H1 (cell line): ENCODE results near the gene C5orf24. TPM values are rescaled to one million over a fixed set of nuclear protein-coding genes. Genes with fewer than 3 reads are reported as not detected.
A peak's percentile ranks its signal among the peaks of the same experiment; 100 is the strongest.

Source experiments
- CTCF ChIA-PET: fragments of 300-600 bp; sonication (Branson Sonifier 250); formaldehyde crosslinking; loops from one replicate; lab custom pipeline; 2021; ENCODE audit not compliant: partially characterized antibody; lab: Charles Lee
- POLR2A ChIA-PET: fragments of 300-600 bp; sonication (Branson Sonifier 250); formaldehyde crosslinking; loops from one replicate; lab custom pipeline; 2021; ENCODE audit warnings: inconsistent platforms; ENCODE audit not compliant: partially characterized antibody; lab: Charles Lee
- DNase-seq, 2 experiments: peaks; one replicate each; pipeline versions ENCODE4 v3.0.0 to v3.0.0-alpha.2; 2010 to 2022; ENCODE audit warnings: low spot score in 2 of 2, low read depth in 1 of 2, mixed read lengths in 1 of 2
- FAIRE-seq: peaks from 2 replicates; lab custom pipeline; 2011; peaks lifted over from hg19 to GRCh38; lab: Jason Lieb, UNC
- H2AFZ ChIP-seq: 2 replicates; pipeline ENCODE4 v1.8.1; 2012; ENCODE audit warnings: low read length, inconsistent platforms
- H2AK5ac ChIP-seq: 2 replicates; pipeline ENCODE4 v1.6.1; 2013; ENCODE audit warnings: low read depth, low read length
- H2BK120ac ChIP-seq: replicated peaks from 2 replicates; pipeline ENCODE3; 2013; ENCODE audit warnings: low read depth, low read length, inconsistent platforms
- H2BK12ac ChIP-seq: 2 replicates; pipeline ENCODE4 v1.6.1; 2013; ENCODE audit warnings: low read depth, low read length
- H2BK15ac ChIP-seq: 2 replicates; pipeline ENCODE4 v1.6.1; 2013; ENCODE audit warnings: low read length
- H2BK20ac ChIP-seq: 2 replicates; pipeline ENCODE4 v1.6.1; 2013; ENCODE audit warnings: low read length
- H2BK5ac ChIP-seq: 2 replicates; pipeline ENCODE4 v1.6.1; 2013; ENCODE audit warnings: low read depth, low read length
- H3K14ac ChIP-seq: 2 replicates; pipeline ENCODE4 v1.6.1; 2013; ENCODE audit warnings: inconsistent platforms; ENCODE audit not compliant: insufficient read length
- H3K18ac ChIP-seq: 2 replicates; pipeline ENCODE4 v1.6.1; 2013; ENCODE audit warnings: low read length; ENCODE audit errors: extremely low read depth
- H3K23ac ChIP-seq: 2 replicates; pipeline ENCODE4 v1.6.1; 2013; ENCODE audit warnings: inconsistent platforms; ENCODE audit not compliant: insufficient read length
- H3K23me2 ChIP-seq: 2 replicates; pipeline ENCODE4 v1.6.1; 2013; ENCODE audit warnings: low read depth, low read length
- H3K27ac ChIP-seq: 2 replicates; pipeline ENCODE4 v1.6.1; 2011; ENCODE audit warnings: low read depth, low read length, inconsistent platforms
- H3K27me3 ChIP-seq, 4 experiments: replicated peaks in 1 of 4; 1 replicate in 1 of 4; 2 replicates in 3 of 4; pipeline versions ENCODE4 v1.6.1 to v1.8.1; 2011 to 2013; ENCODE audit warnings: low read length in 3 of 4, mild to moderate bottlenecking in 3 of 4, inconsistent platforms in 2 of 4, mixed read lengths in 2 of 4, moderate library complexity in 1 of 4; ENCODE audit not compliant: control insufficient read depth in 3 of 4, insufficient read depth in 3 of 4; ENCODE audit errors: extremely low read depth in 1 of 4
- H3K36me3 ChIP-seq, 4 experiments: 2 replicates each; pipeline versions ENCODE4 v1.6.1 to v1.8.1; 2011 to 2013; ENCODE audit warnings: mild to moderate bottlenecking in 4 of 4, low read length in 3 of 4, moderate library complexity in 2 of 4, control low read depth in 1 of 4, inconsistent platforms in 1 of 4; ENCODE audit not compliant: insufficient read depth in 4 of 4, control insufficient read depth in 2 of 4
- H3K4ac ChIP-seq: replicated peaks from 2 replicates; pipeline ENCODE3; 2013; ENCODE audit warnings: low read length, low read depth, mixed read lengths, inconsistent platforms; ENCODE audit not compliant: insufficient read length
- H3K4me1 ChIP-seq, 4 experiments: replicated peaks in 1 of 4; 1 replicate in 1 of 4; 2 replicates in 3 of 4; pipeline versions ENCODE4 v1.6.1 to v1.8.1; 2011 to 2013; ENCODE audit warnings: low read length in 3 of 4, inconsistent platforms in 2 of 4, mixed read lengths in 1 of 4; ENCODE audit not compliant: insufficient read depth in 4 of 4, control insufficient read depth in 3 of 4
- H3K4me2 ChIP-seq, 2 experiments: 2 replicates each; pipeline versions ENCODE4 v1.6.1 to v1.8.1; 2011 to 2013; ENCODE audit warnings: low read depth in 2 of 2, low read length in 2 of 2, control low read depth in 1 of 2, inconsistent platforms in 1 of 2, mild to moderate bottlenecking in 1 of 2; ENCODE audit not compliant: insufficient read depth in 1 of 2
- H3K4me3 ChIP-seq, 4 experiments: fragments of 200-600, 300-600 bp in 1 of 4; sonication (generic), shearing (Covaris generic), sonication (Bioruptor Twin) in 1 of 4; 2 replicates each; pipeline versions ENCODE4 v1.5.1 to v1.8.1; 2011 to 2016; ENCODE audit warnings: low read length in 4 of 4, low read depth in 3 of 4, control low read depth in 2 of 4, inconsistent platforms in 2 of 4, mild to moderate bottlenecking in 2 of 4, mixed read lengths in 1 of 4, moderate library complexity in 1 of 4; ENCODE audit not compliant: insufficient read depth in 2 of 4; ENCODE audit errors: extremely low read depth in 1 of 4
- H3K56ac ChIP-seq: replicated peaks from 2 replicates; pipeline ENCODE3; 2013; ENCODE audit warnings: low read depth, mild to moderate bottlenecking, mixed read lengths, low read length, inconsistent platforms; ENCODE audit not compliant: insufficient read length
- H3K79me1 ChIP-seq: 2 replicates; pipeline ENCODE4 v1.6.1; 2013; ENCODE audit warnings: low read depth, low read length, control low read depth
- H3K79me2 ChIP-seq, 2 experiments: 2 replicates each; pipeline versions ENCODE4 v1.6.1 to v1.8.1; 2012 to 2013; ENCODE audit warnings: low read length in 2 of 2, mild to moderate bottlenecking in 2 of 2, inconsistent platforms in 1 of 2; ENCODE audit not compliant: insufficient read depth in 2 of 2, control insufficient read depth in 1 of 2
- H3K9ac ChIP-seq, 4 experiments: replicated peaks in 1 of 4; 1 replicate in 1 of 4; 2 replicates in 3 of 4; pipeline versions ENCODE4 v1.6.1 to v1.8.1; 2011 to 2013; ENCODE audit warnings: low read depth in 3 of 4, low read length in 3 of 4, control low read depth in 2 of 4, mild to moderate bottlenecking in 2 of 4, moderate library complexity in 2 of 4, inconsistent platforms in 1 of 4; ENCODE audit errors: extremely low read depth in 1 of 4
- H3K9me3 ChIP-seq, 2 experiments: 2 replicates each; pipeline versions ENCODE4 v1.6.1 to v1.8.1; 2012 to 2013; ENCODE audit warnings: mild to moderate bottlenecking in 2 of 2, moderate library complexity in 2 of 2, control low read depth in 1 of 2, inconsistent platforms in 1 of 2, low read depth in 1 of 2, low read length in 1 of 2, mixed read lengths in 1 of 2; ENCODE audit not compliant: insufficient read depth in 2 of 2
- H4K20me1 ChIP-seq, 2 experiments: replicated peaks in 1 of 2; 2 replicates each; pipeline versions ENCODE3 to v1.8.1; 2011 to 2013; ENCODE audit warnings: inconsistent platforms in 2 of 2, low read length in 2 of 2, mild to moderate bottlenecking in 1 of 2; ENCODE audit not compliant: insufficient read depth in 2 of 2, control insufficient read depth in 1 of 2
- H4K5ac ChIP-seq: 2 replicates; pipeline ENCODE4 v1.6.1; 2013; ENCODE audit warnings: low read length, low read depth, mixed read lengths, inconsistent platforms; ENCODE audit not compliant: insufficient read length
- H4K8ac ChIP-seq: 2 replicates; pipeline ENCODE4 v1.8.0; 2013; ENCODE audit warnings: mild to moderate bottlenecking, moderate library complexity, low read length, inconsistent platforms; ENCODE audit not compliant: insufficient read depth; ENCODE audit errors: extremely low read depth
- H4K91ac ChIP-seq: replicated peaks from 2 replicates; pipeline ENCODE3; 2013; ENCODE audit warnings: low read length, mixed read lengths, inconsistent platforms; ENCODE audit not compliant: insufficient read length
- RNF2 ChIP-seq: fragments of 200-900, 300-1000 bp; sonication (generic); IDR thresholded peaks from 2 replicates; pipeline ENCODE4 v1.7.1; 2016; ENCODE audit warnings: borderline replicate concordance, low read depth, mild to moderate bottlenecking, antibody characterized with exemption, low read length; ENCODE audit not compliant: poor library complexity, severe bottlenecking; ENCODE audit errors: missing control alignments
- WGBS, 2 experiments: shearing (Covaris generic) in 1 of 2; methylation state at CpG; one replicate each; pipeline versions ENCODE4 v1.1.6 to v1.1.7; 2013 to 2015; ENCODE audit warnings: low lambda C conversion rate in 2 of 2, mixed read lengths in 2 of 2, inconsistent platforms in 1 of 2, low coverage in 1 of 2, missing lambda C conversion rate in 1 of 2; ENCODE audit not compliant: insufficient replicate concordance in 2 of 2, insufficient coverage in 1 of 2, insufficient read length in 1 of 2; ENCODE audit errors: extremely low coverage in 1 of 2, missing lambda C conversion rate in 1 of 2; 5-methylcytosine and 5-hydroxymethylcytosine counted together
- polyA plus RNA-seq, 7 experiments: library from polyadenylated mRNA; depleted of rRNA in 3 of 7; stranded (reverse) in 5 of 7; unstranded in 2 of 7; fragments of >200 nt in 5 of 7; fragments of 200-250 nt in 2 of 7; gene quantifications; 1 replicate in 5 of 7; 2 replicates in 1 of 7; 4 replicates in 1 of 7; pipeline versions ENCODE4 v1.2.1 to v1.2.3, GENCODE V29; 2011 to 2013; ENCODE audit warnings: missing spikeins in 2 of 7, mixed read lengths in 2 of 7
- total RNA-seq: library from RNA; stranded (reverse); fragmentation: NEBNext Ultra II Directional; extraction: Animal tissue kit (Norgen Biotek cat#: 25700); gene quantifications from 2 replicates; pipeline ENCODE4 v1.2.1, GENCODE V29; 2021

Gene C5orf24
- total and polyA plus RNA-seq, 2 of the 8 experiments (the other 6 are each of a cell fraction or from before 2014, with no cell fraction given), result 11.1 to 20.2 TPM

DNA sequence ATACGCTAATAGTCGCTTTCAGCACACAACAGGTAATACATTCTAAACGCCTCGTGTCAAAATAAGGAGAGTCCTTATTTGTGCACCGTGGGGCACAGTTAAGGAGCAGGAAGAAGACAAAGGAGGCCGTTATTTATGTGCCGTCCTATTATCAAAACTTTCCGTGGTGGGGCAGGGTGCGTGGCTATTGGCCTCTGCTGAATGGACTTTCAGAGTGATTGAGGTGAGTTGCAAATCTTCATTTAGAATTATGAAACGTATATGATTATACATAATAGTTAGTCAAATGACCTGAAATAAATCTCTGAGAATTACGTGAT lies 833 bp downstream of the C5orf24 start:
- no peak for TF ChIP-seq RNF2
- Histone ChIP-seq H3K18ac (no peak overlapping the region), H3K27me3 (no peaks in the 10 kb centered on the region), H3K79me1 (no peaks in the 10 kb centered on the region), H3K4me1 (no peaks in the 10 kb centered on the region), H2AK5ac (no peak overlapping the region), H4K5ac (no peak overlapping the region), H3K4me3 (peak overlapping the region; percentile 62 to 88 (median 72)), H3K4ac (no peak overlapping the region), H3K4me2 (peak overlapping the region; percentile 65 to 85), H3K56ac (no peak overlapping the region), H2BK20ac (no peak overlapping the region), H3K9ac (peak overlapping the region; percentile 79 to 97 (median 80)), H2BK15ac (no peak overlapping the region), H3K36me3 (peaks cover 0 to 3% (median 0%) of the 10 kb centered on the region in 4 experiments; a peak in 1 of 8 replicates), H3K27ac (peak overlapping the region; percentile 66; the same call in 1 of the 2 replicates), H2BK5ac (no peak overlapping the region), H2BK120ac (no peak overlapping the region), H3K79me2 (no peaks in the 10 kb centered on the region; a peak in 1 of 4 replicates), H2BK12ac (no peak overlapping the region), H3K9me3 (no peaks in the 10 kb centered on the region), H2AFZ (0 out of 2 replicates have a peak overlapping the region, but pooled peaks have one; percentile 37), H4K20me1 (no peaks in the 10 kb centered on the region), H4K91ac (peak overlapping the region; percentile 13), H3K14ac (no peak overlapping the region), H4K8ac (no peak overlapping the region), H3K23me2 (peaks cover 3% of the 10 kb centered on the region), H3K23ac (no peak overlapping the region)
- CTCF ChIA-PET, result interaction anchor here (0.9 kb wide), 1 partner anchor 39 kb away, joined by 3 read pairs; no protein-coding TSS in a partner anchor
- FAIRE-seq (no peak), DNase-seq (no peak)
- WGBS, 2 experiments, result 8% methylated on average over 11 of the region's 11 CpGs; no CpG with 5 or more reads in 1 of the 2 experiments
- POLR2A ChIA-PET, result interaction anchor here (0.7 to 1.8 kb wide), 6 partner anchors 10 to 108 kb away, joined by 3 to 12 read pairs (median 4); partner anchors contain the start of genes CAMLG and PCBD2
